GM23338 (cell line): Measurements from ENCODE around the gene KCNMB2. TPM values are rescaled to one million over a fixed set of nuclear protein-coding genes. Genes with fewer than 3 reads are reported as not detected.

Experiments used
- ATAC-seq: fragments of 200-7000 bp; cut with Tn5 transposase; 3 replicates; pipeline ENCODE4 v1.9.1; 2020
- DNase-seq: peaks from one replicate; pipeline ENCODE4 v3.0.0-alpha.2; 2015; ENCODE audit warnings: low spot score
- H2AFZ ChIP-seq: fragments of 200-600 bp; sonication (generic); 2 replicates; pipeline ENCODE4 v1.8.0; 2016; ENCODE audit warnings: antibody characterized with exemption, mild to moderate bottlenecking, moderate library complexity
- H3F3A ChIP-seq: fragments of 200-600 bp; sonication (generic); replicated peaks from 2 replicates; pipeline ENCODE4 v1.8.0; 2017; ENCODE audit warnings: antibody characterized with exemption, mixed run types, low read depth
- H3K27ac ChIP-seq: fragments of 200-600 bp; sonication (generic); 2 replicates; pipeline ENCODE4 v1.6.1; 2016; ENCODE audit warnings: low read depth
- H3K27me3 ChIP-seq: fragments of 200-600 bp; sonication (generic); 2 replicates; pipeline ENCODE4 v1.8.0; 2016; ENCODE audit warnings: mild to moderate bottlenecking, mixed run types, moderate library complexity; ENCODE audit not compliant: insufficient read depth
- H3K36me3 ChIP-seq: fragments of 200-600 bp; sonication (generic); 2 replicates; pipeline ENCODE4 v1.8.0; 2016; ENCODE audit warnings: mild to moderate bottlenecking; ENCODE audit not compliant: insufficient read depth
- H3K4me1 ChIP-seq: fragments of 200-600 bp; sonication (generic); 2 replicates; pipeline ENCODE4 v1.8.0; 2016; ENCODE audit warnings: mild to moderate bottlenecking, moderate library complexity; ENCODE audit not compliant: insufficient read depth
- H3K4me2 ChIP-seq: fragments of 200-600 bp; sonication (generic); 2 replicates; pipeline ENCODE4 v1.7.1; 2017; ENCODE audit warnings: mixed run types
- H3K4me3 ChIP-seq: fragments of 200-600 bp; sonication (generic); 2 replicates; pipeline ENCODE4 v1.6.1; 2016; ENCODE audit warnings: mixed run types
- H3K79me2 ChIP-seq: fragments of 200-600 bp; sonication (generic); replicated peaks from 2 replicates; pipeline ENCODE4 v1.8.0; 2017; ENCODE audit warnings: mild to moderate bottlenecking; ENCODE audit not compliant: insufficient read depth
- H3K9me2 ChIP-seq: fragments of 200-600 bp; sonication (generic); 2 replicates; pipeline ENCODE4 v1.8.0; 2017; ENCODE audit not compliant: insufficient read depth
- H4K20me1 ChIP-seq: fragments of 200-600 bp; sonication (generic); replicated peaks from 2 replicates; pipeline ENCODE4 v1.8.0; 2017; ENCODE audit warnings: mild to moderate bottlenecking; ENCODE audit not compliant: insufficient read depth
- H3K27ac Mint-ChIP-seq: 2 replicates; pipeline ENCODE4 v1.8.0; 2020; ENCODE audit warnings: inconsistent platforms, mild to moderate bottlenecking, moderate library complexity, mixed read lengths
- H3K27me3 Mint-ChIP-seq: 3 replicates; pipeline ENCODE4 v1.8.0; 2022; ENCODE audit warnings: low read depth, mild to moderate bottlenecking, moderate library complexity, mixed read lengths, inconsistent platforms; ENCODE audit not compliant: insufficient read depth, poor library complexity
- H3K36me3 Mint-ChIP-seq: 3 replicates; pipeline ENCODE4 v1.8.0; 2021; ENCODE audit warnings: low read depth, mild to moderate bottlenecking, inconsistent platforms, moderate library complexity, mixed read lengths
- H3K4me1 Mint-ChIP-seq: 3 replicates; pipeline ENCODE4 v1.8.0; 2020; ENCODE audit warnings: mild to moderate bottlenecking, inconsistent platforms, mixed read lengths
- H3K4me3 Mint-ChIP-seq: 3 replicates; pipeline ENCODE4 v1.8.0; 2021; ENCODE audit warnings: moderate library complexity, mild to moderate bottlenecking, inconsistent platforms, mixed read lengths
- H3K9me3 Mint-ChIP-seq: 3 replicates; pipeline ENCODE4 v1.8.0; 2020; ENCODE audit warnings: moderate library complexity, mild to moderate bottlenecking, inconsistent platforms, mixed read lengths
- CREB1 ChIP-seq: fragments of 250-450 bp; sonication (Bioruptor Pico); IDR thresholded peaks from 2 replicates; pipeline ENCODE4 v1.5.0; 2020; ENCODE audit warnings: low read depth, mild to moderate bottlenecking, moderate library complexity
- CTCF ChIP-seq, 2 experiments: fragments of 200-600 bp in 1 of 2; sonication (generic) in 1 of 2; conservative IDR thresholded peaks; 2 replicates each; pipeline versions ENCODE4 v1.5.1 to v1.6.1; 2016 to 2017; ENCODE audit warnings: antibody characterized with exemption in 2 of 2, low read depth in 2 of 2, mild to moderate bottlenecking in 2 of 2, moderate library complexity in 1 of 2
- ETS1 ChIP-seq: IDR thresholded peaks from 2 replicates; pipeline ENCODE4 v1.6.1; 2016; ENCODE audit warnings: antibody characterized with exemption
- EZH2 ChIP-seq: fragments of 200-600 bp; sonication (generic); IDR thresholded peaks from one replicate; pipeline ENCODE4 v1.8.0; 2017; ENCODE audit warnings: antibody characterized with exemption, mild to moderate bottlenecking, low read depth; ENCODE audit not compliant: unreplicated experiment
- EZH2phosphoT487 ChIP-seq: fragments of 200-600 bp; sonication (generic); IDR thresholded peaks from one replicate; pipeline ENCODE4 v1.8.1; 2018; ENCODE audit warnings: antibody characterized with exemption; ENCODE audit not compliant: unreplicated experiment
- JUNB ChIP-seq: IDR thresholded peaks from one replicate; pipeline ENCODE4 v1.6.1; 2016; ENCODE audit warnings: antibody characterized with exemption; ENCODE audit not compliant: unreplicated experiment
- NANOG ChIP-seq: IDR thresholded peaks from 2 replicates; pipeline ENCODE4 v1.6.1; 2016; ENCODE audit warnings: antibody characterized with exemption, borderline replicate concordance
- POLR2AphosphoS5 ChIP-seq: IDR thresholded peaks from 2 replicates; pipeline ENCODE4 v1.6.1; 2016; ENCODE audit warnings: antibody characterized with exemption, low read depth
- REST ChIP-seq: IDR thresholded peaks from one replicate; pipeline ENCODE4 v1.6.1; 2018; ENCODE audit warnings: antibody characterized with exemption; ENCODE audit not compliant: unreplicated experiment
- STAT1 ChIP-seq: IDR thresholded peaks from one replicate; pipeline ENCODE4 v1.6.1; 2016; ENCODE audit warnings: antibody characterized with exemption; ENCODE audit not compliant: unreplicated experiment
- ZNF114 ChIP-seq: fragments of 250-450 bp; sonication (Bioruptor Pico); IDR thresholded peaks from 2 replicates; pipeline ENCODE4 v1.5.0; 2020; ENCODE audit warnings: mild to moderate bottlenecking, moderate library complexity
- ZNF331 ChIP-seq: fragments of 250-450 bp; sonication (Bioruptor Pico); IDR thresholded peaks from 2 replicates; pipeline ENCODE4 v1.5.0; 2020; ENCODE audit warnings: low read depth, mild to moderate bottlenecking, moderate library complexity
- ZNF462 ChIP-seq: fragments of 250-450 bp; sonication (Bioruptor Pico); IDR thresholded peaks from 2 replicates; pipeline ENCODE4 v1.5.0; 2020; ENCODE audit warnings: mild to moderate bottlenecking, moderate library complexity
- polyA plus RNA-seq: library from polyadenylated mRNA; unstranded; fragments of >200 nt; fragmentation: Nextera tagmentation; extraction: Ambion mirVana; gene quantifications from 2 replicates; pipeline ENCODE4 v1.2.1, GENCODE V29; 2016
- total RNA-seq: library from RNA; depleted of rRNA; stranded (reverse); fragments of >200 nt; shearing (Covaris generic); gene quantifications from 2 replicates; pipeline ENCODE4 v1.2.3, GENCODE V29; 2014

KCNMB2 gene
- total and polyA plus RNA-seq, 2 experiments from 2014 or later, result 0.53 TPM; not detected in 1

GRCh38 chr3:178505832-178506231 is 30.4 kb upstream of the KCNMB2 start:
- no peaks in the 10 kb centered on the region for H3K27me3 Mint-ChIP-seq
- H3K9me2 ChIP-seq, result no peaks in the 10 kb centered on the region; the same call in 1 of the 2 replicates
- TF ChIP-seq NANOG (no peak), ETS1 (no peak), POLR2AphosphoS5 (no peak), CREB1 (CRISPR knock-in tag) (no peak), JUNB (no peak), CTCF (conservative IDR thresholded peaks at IDR 0.05; ENCODE audit: low read depth in 2 of 2) (no peak), REST (no peak), ZNF114 (CRISPR knock-in tag) (no peak), EZH2phosphoT487 (no peak), ZNF462 (CRISPR knock-in tag) (no peak), STAT1 (no peak), ZNF331 (no peak), EZH2 (no peak)
- H3K4me2 ChIP-seq, result no peak overlapping the region
- no peaks in the 10 kb centered on the region for H3K27me3 ChIP-seq
- no peak overlapping the region for H3K4me3 Mint-ChIP-seq
- no peaks in the 10 kb centered on the region for H3K36me3 ChIP-seq
- no peaks in the 10 kb centered on the region for H3K9me3 Mint-ChIP-seq
- no peaks in the 10 kb centered on the region for H3F3A ChIP-seq
- H3K36me3 Mint-ChIP-seq, result no peaks in the 10 kb centered on the region
- H2AFZ ChIP-seq, result no peak overlapping the region
- no peaks in the 10 kb centered on the region for H3K4me1 Mint-ChIP-seq
- H3K79me2 ChIP-seq, result no peaks in the 10 kb centered on the region
- H4K20me1 ChIP-seq, result no peaks in the 10 kb centered on the region
- H3K4me3 ChIP-seq, result no peak overlapping the region
- DNase-seq (no peak), ATAC-seq (no peak)
- H3K27ac Mint-ChIP-seq, result no peak overlapping the region
- H3K27ac ChIP-seq, result no peak overlapping the region
- H3K4me1 ChIP-seq, result no peaks in the 10 kb centered on the region
